Prostate gland (tissue), 2 donors: ENCODE data around the gene FSIP2. TPM values are rescaled to one million over a fixed set of nuclear protein-coding genes. Genes with fewer than 3 reads are reported as not detected.
"Not testable (repeated sequence)": the region's sequence is repeated elsewhere in the genome, so short reads cannot be mapped to it uniquely, and the experiment has no call there.

Experiments used
- DNase-seq: peaks from one replicate; pipeline ENCODE4 v3.0.0-alpha.2; 2019; ENCODE audit warnings: low spot score
- H3K27ac ChIP-seq, 2 donors: fragments of 200-600 bp; sonication (generic); 2 replicates each; pipeline ENCODE4 v1.5.1; 2017 to 2019
- H3K27me3 ChIP-seq: fragments of 200-600 bp; sonication (generic); replicated peaks from 2 replicates; pipeline ENCODE4 v1.5.1; 2019; ENCODE audit not compliant: insufficient read depth
- H3K36me3 ChIP-seq, 2 donors: fragments of 200-600 bp; sonication (generic); 1 replicate in 1 of 2; 2 replicates in 1 of 2; pipeline versions ENCODE4 v1.5.1 to v1.8.1; 2017 to 2019
- H3K4me1 ChIP-seq: fragments of 200-600 bp; sonication (generic); replicated peaks from 2 replicates; pipeline ENCODE4 v1.5.1; 2019
- H3K4me3 ChIP-seq, 2 donors: fragments of 200-600 bp; sonication (generic); 2 replicates each; pipeline ENCODE4 v1.5.1; 2017 to 2019
- H3K9me3 ChIP-seq: fragments of 200-600 bp; sonication (generic); 2 replicates; pipeline ENCODE4 v1.5.1; 2017
- POLR2A ChIP-seq: fragments of 450-650 bp; IDR thresholded peaks from one replicate; pipeline ENCODE4 v1.6.1; 2016; ENCODE audit warnings: antibody characterized with exemption, mild to moderate bottlenecking
- POLR2AphosphoS5 ChIP-seq: sonication (generic); formaldehyde crosslinking; IDR thresholded peaks from one replicate; pipeline ENCODE4 v1.6.1; 2017; ENCODE audit warnings: antibody characterized with exemption
- WGBS: methylation state at CpG from one replicate; pipeline ENCODE4 v1.1.5; 2018; 5-methylcytosine and 5-hydroxymethylcytosine counted together
- intact Hi-C: fragments of 100-400 bp; cut with DNase I; formaldehyde crosslinking; loops from one replicate; pipeline ENCODE4 v1.14.2; 2022
- total RNA-seq, 2 donors: library from RNA; depleted of rRNA; stranded (reverse); fragments of >200 nt; gene quantifications; one replicate each; pipeline ENCODE4 v1.1.0, GENCODE V29; 2016
- TF ChIP-seq, protein P1 (sequence below), 4 experiments: fragments of 200-600 bp in 2 of 4; fragments of 450-650 bp in 2 of 4; sonication (generic) in 2 of 4; IDR thresholded peaks; 1 replicate in 3 of 4; 2 replicates in 1 of 4; pipeline ENCODE4 v1.5.1; 2016 to 2019; ENCODE audit warnings: antibody characterized with exemption in 4 of 4, mild to moderate bottlenecking in 2 of 4, moderate library complexity in 2 of 4

FSIP2 gene
- total RNA-seq, 2 donors from 2014 or later = 0.91 to 7.3 TPM

DNA sequence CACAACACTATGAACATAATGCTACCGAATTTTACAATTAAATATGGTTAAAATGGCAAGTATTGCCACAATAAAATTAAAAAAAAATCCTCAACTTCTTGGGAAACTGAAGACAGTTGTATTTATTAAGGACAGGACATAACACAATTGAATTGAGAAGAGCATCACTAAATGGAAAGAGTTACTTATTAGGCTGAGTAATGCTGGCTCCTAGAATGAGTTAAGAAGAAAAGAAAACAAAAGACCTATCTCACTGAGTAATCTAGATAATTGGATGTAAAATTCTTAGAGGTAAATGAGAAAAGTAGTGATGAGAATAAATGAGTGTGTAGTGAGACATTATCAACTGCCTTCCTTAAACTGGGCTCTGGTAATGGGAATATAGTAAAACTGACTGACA is 121.7 kb downstream of the FSIP2 start:
- Histone ChIP-seq H3K4me1 (no peaks in the 10 kb centered on the region), H3K36me3 (no peaks in the 10 kb centered on the region), H3K27me3 (no peaks in the 10 kb centered on the region), H3K27ac (no peak overlapping the region), H3K9me3 (no peaks in the 10 kb centered on the region), H3K4me3 (no peak overlapping the region)
- WGBS = 94% methylated on average over 1 of the region's 1 CpG
- intact Hi-C loops = no loop called here
- DNase-seq = no peak
- TF ChIP-seq POLR2AphosphoS5 (no peak), POLR2A (no peak)
- TF ChIP-seq, protein P1, sequence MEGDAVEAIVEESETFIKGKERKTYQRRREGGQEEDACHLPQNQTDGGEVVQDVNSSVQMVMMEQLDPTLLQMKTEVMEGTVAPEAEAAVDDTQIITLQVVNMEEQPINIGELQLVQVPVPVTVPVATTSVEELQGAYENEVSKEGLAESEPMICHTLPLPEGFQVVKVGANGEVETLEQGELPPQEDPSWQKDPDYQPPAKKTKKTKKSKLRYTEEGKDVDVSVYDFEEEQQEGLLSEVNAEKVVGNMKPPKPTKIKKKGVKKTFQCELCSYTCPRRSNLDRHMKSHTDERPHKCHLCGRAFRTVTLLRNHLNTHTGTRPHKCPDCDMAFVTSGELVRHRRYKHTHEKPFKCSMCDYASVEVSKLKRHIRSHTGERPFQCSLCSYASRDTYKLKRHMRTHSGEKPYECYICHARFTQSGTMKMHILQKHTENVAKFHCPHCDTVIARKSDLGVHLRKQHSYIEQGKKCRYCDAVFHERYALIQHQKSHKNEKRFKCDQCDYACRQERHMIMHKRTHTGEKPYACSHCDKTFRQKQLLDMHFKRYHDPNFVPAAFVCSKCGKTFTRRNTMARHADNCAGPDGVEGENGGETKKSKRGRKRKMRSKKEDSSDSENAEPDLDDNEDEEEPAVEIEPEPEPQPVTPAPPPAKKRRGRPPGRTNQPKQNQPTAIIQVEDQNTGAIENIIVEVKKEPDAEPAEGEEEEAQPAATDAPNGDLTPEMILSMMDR (IDR thresholded peaks at IDR 0.05) = no peak

DNA sequence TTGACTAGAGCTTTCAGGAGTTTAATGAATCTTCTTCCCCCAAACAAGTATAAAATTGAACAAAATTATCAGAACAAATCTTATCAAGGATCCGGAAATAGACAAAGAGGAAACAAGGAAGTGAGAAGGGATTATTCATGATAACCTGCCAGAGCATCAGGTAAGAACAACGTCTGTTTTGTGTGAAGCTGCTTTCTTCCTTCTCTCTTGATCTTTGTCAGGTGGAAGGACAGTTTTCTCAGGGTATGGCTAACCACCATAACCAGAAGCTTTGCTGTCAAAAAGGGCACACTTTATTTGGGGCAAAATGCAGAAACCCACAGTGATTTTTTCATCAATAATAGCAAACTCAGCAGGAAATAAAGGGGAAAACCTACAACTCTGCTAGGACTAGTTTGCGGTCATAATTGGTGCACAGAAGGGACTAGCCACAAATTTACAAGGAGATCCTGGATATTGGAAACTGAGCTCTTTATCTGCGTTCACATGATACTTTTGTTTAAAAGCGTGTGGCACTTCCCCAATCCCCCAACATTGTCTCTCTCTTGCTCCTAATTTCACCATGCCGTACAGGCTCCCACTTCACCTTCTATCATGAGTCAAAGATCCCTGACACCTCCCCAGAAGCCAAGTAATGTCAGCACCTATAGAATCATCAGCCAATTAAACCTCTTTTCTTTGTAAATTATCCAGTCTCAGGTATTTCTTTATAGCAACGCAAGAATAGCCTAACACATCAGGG is 124.2 kb downstream of the FSIP2 start:
- TF ChIP-seq POLR2AphosphoS5 (no peak), POLR2A (no peak)
- TF ChIP-seq, protein P1 (IDR thresholded peaks at IDR 0.05) = no peak
- H3K27ac ChIP-seq = no peak overlapping the region
- no peaks in the 10 kb centered on the region for H3K36me3 ChIP-seq
- intact Hi-C loops = no loop called here
- DNase-seq = no peak
- WGBS = 80% methylated on average over 7 of the region's 7 CpGs
- no peaks in the 10 kb centered on the region for H3K9me3 ChIP-seq
- H3K4me3 ChIP-seq = no peak overlapping the region
- H3K4me1 ChIP-seq = no peaks in the 10 kb centered on the region
- no peaks in the 10 kb centered on the region for H3K27me3 ChIP-seq

DNA sequence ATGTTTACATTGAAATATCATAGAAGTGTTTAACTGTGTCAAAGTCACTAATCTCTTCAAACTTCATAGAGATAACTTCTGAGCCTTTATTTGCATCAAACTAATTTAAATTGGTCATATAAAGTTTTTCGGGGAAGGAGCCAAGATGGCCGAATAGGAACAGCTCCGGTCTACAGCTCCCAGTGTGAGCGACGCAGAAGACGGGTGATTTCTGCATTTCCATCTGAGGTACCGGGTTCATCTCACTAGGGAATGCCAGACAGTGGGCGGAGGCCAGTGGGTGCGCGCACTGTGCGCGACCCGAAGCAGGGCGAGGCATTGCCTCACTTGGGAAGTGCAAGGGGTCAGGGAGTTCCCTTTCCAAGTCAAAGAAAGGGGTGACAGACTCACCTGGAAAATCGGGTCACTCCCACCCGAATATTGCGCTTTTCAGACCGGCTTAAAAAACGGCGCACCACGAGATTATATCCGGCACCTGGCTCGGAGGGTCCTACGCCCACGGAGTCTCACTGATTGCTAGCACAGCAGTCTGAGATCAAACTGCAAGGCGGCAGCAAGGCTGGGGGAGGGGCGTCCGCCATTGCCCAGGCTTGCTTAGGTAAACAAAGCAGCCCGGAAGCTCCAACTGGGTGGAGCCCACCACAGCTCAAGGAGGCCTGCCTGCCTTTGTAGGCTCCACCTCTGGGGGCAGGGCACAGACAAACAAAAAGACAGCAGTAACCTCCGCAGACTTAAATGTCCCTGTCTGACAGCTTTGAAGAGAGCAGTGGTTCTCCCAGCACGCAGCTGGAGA is 126.1 kb downstream of the FSIP2 start:
- H3K9me3 ChIP-seq, intact Hi-C loops, H3K4me1 ChIP-seq, H3K27ac ChIP-seq, H3K4me3 ChIP-seq, H3K36me3 ChIP-seq, DNase-seq, H3K27me3 ChIP-seq: not testable (repeated sequence)
- WGBS = 77% methylated on average over 29 of the region's 31 CpGs

DNA sequence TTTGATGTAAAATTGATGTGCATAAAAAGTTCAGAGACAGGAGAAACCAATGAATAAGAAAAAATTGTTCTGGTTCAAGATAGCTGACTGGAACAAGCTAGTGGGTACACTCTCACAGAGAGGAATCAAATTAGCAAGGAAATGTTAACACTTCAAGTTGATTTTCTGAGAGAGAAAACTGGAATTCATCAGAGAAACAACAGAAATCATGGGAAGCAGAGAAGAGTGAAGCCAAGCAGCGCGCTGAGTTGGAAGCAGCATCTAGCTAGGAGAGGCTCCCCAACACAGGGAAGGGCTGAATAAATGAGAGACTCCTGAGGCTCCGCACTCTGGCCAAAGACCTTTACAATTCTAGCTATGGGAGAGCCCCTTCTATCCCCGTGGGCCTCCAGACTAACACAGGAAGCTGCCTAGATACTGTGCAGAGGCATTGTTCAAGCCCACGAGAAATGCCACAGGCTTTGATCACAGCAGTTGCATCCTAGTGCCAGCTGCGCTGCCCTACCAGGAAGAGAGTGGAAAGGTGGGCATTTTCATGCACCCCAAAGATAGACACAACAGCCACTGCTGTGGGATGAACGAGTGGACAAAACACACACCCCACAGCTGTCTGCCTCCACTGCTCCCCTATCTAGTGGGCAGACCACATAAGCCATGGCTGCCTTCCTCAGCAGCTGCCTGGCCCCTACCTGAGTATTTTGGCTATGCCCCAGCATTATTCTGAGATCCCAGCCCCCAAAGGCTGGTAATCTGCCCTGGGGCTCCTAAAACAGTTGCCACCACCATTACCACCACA is 136.7 kb downstream of the FSIP2 start:
- no peaks in the 10 kb centered on the region for H3K9me3 ChIP-seq
- TF ChIP-seq POLR2AphosphoS5 (no peak), POLR2A (no peak)
- TF ChIP-seq, protein P1 (IDR thresholded peaks at IDR 0.05) = no peak
- H3K4me3 ChIP-seq = no peak overlapping the region
- no peaks in the 10 kb centered on the region for H3K4me1 ChIP-seq
- intact Hi-C loops = no loop called here
- no peak for DNase-seq
- 88% methylated on average over 7 of the region's 7 CpGs for WGBS
- H3K36me3 ChIP-seq = no peaks in the 10 kb centered on the region
- no peaks in the 10 kb centered on the region for H3K27me3 ChIP-seq
- H3K27ac ChIP-seq = no peak overlapping the region

DNA sequence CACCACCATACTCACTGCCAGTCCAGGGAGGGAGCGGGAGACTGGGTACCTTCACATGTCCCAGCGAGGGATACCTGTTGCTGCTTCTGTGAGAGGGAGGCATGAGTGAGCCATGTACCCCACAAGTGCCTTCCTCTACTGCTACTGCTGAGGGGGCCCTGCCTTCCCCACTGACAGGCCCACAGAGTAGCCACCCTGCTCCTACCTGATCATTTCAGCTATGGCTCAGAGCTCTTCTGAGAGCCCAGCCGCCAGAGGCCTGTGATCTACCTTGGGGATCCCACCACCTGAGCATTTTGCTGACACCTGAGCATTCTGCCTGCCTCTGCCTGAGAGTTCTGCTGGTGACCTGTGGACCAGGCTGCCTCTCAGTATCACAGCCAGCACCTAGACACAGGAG is 137.6 kb downstream of the FSIP2 start:
- Histone ChIP-seq H3K4me3 (no peak overlapping the region), H3K27ac (no peak overlapping the region), H3K36me3 (no peaks in the 10 kb centered on the region), H3K9me3 (no peaks in the 10 kb centered on the region), H3K27me3 (no peaks in the 10 kb centered on the region), H3K4me1 (no peaks in the 10 kb centered on the region)
- TF ChIP-seq, protein P1 (IDR thresholded peaks at IDR 0.05) = no peak
- TF ChIP-seq POLR2AphosphoS5 = no peak
- no peak for TF ChIP-seq POLR2A
- DNase-seq = no peak
- intact Hi-C loops = no loop called here
- 100% methylated on average over 3 of the region's 3 CpGs for WGBS
